Fibroblast of skin of left biceps (primary cell): Measurements from ENCODE around the gene SLC6A9.

Experiments
- DNase-seq, 2 experiments: peaks; one replicate each; pipeline ENCODE4 v3.0.0-alpha.2; 2013; ENCODE audit warnings: low read depth in 2 of 2

SLC6A9 gene

GRCh38 chr1:44029260-44029910 is 1.9 kb downstream of the SLC6A9 start:
- DNase-seq = no peak

- no peak for DNase-seq
Measured at GRCh38 chr1:44027320-44027719, 3.9 kb downstream of the SLC6A9 start.

DNA sequence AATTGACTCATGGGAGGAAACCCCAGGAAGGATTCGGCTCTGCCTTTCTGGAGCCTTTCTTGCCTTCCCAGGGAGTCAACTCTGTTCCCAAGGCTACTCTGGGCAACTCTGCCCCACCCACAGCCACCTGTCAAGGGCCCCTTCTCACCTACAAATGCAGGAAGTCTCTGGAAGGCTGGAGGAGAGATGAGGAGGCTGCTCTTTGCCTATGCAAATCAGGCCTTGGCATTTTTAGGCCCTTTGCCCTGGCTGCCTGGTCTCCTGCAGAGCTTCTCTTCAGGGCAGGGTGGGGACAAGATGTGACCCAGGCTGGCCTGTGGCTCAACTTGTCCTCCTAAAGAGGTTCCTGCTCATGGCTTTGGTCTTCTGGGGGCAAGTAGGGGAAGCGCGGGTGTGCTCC is 5.4 kb downstream of the SLC6A9 start:
- no peak for DNase-seq

DNA sequence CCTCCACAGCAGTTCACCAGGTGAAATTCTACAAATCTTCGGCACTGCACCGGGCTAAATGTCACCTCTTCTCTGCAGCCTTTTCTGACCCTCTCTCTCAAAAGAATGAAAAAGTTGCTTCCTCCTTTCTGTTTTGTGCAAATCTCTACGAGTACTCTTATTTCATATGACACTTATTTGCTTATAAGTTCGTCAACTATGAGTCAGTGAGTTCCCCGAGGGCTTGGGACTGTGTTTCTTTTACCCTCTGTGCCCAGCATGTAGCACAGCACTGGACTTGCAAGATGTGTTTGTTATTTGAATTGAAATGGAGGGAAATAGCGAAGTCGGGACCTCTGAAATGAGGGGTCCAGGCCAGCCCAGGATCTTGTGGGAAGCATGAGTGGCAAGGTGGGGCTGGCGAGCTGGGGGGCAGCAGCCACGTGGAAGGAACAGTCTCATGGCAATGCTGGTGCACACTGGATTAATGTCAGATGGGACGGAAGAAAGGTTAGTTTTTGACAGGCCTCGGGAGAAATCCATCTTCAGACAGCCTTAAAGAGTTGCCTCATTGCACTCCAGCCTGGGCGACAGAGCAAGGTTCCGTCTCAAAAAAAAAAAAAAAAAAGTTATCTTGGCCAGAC is 6.2 kb downstream of the SLC6A9 start:
- no peak for DNase-seq

- DNase-seq = no peak
Measured at GRCh38 chr1:44024031-44024902, 7.0 kb downstream of the SLC6A9 start.

GRCh38 chr1:44021581-44022321 is 9.5 kb downstream of the SLC6A9 start:
- no peak for DNase-seq

GRCh38 chr1:44021156-44021555 is 10.1 kb downstream of the SLC6A9 start:
- DNase-seq = no peak

DNA sequence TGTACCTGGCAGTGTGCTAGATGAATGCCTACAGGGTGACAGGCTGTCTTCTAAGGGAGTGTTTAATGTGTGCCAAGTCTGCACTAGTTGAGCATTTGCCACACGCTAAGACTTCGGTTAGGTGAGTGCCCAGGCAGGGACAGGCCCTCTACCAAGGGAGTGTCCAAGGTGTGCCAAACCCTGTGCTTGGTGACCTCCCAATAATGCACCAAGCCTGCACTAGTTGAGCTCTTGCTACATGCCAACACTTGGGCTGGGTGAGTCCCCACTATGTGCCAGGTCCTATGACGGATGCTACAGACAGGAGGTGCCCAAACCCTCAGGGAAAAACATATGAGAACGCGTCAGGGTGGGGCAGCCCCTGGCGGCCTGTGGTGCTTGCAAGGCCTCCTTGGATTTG is 10.8 kb downstream of the SLC6A9 start:
- DNase-seq = no peak

DNA sequence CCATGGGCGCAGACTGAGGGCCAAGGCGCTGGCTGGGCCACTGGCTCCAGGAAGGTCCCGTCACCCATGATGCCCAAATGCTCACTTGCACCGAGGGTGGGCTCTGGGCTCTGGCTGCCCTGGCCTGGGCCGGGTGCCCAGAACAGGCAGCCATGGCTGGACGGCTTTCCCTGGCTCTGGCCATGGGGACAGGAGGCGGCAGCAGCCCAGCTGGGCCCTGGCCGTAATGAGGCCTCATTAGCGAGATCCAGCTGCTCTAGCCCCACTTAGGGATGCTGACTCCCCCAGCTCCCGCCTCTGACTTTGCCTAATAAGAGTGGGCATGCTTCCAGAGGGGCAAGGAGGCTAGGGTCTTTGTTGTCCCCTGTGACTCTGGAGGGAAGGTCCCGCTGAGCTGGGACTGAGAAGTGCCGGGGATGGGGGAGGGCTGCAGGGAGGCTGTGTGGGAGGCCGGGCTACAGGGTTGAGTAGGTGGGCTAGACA is 11.8 kb downstream of the SLC6A9 start:
- DNase-seq = no peak

DNA sequence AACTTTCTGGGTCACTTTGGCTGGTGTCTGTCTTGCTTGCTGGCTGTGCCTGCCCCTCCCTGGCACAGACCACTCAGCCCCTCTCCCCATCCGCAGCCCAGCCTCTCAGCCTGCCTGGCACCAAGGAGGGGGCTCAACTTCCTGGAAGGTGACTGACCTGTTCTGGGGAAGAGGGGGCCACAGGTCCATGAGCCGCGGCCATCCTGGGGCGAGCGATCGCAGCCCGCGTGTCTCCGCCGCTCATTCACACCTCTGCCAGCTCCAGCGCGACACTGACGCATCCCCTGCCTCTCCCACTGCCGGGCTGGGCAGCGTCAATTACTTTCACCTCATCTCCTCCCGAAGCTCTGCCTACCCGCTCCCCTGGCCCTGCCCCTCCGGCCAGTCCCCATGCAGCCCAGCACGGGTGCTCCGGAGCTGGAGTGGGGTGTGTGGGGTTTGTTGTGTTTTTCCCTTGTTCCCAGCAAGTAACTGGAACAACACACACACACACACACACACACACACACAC is 14.3 kb downstream of the SLC6A9 start:
- no peak for DNase-seq

DNA sequence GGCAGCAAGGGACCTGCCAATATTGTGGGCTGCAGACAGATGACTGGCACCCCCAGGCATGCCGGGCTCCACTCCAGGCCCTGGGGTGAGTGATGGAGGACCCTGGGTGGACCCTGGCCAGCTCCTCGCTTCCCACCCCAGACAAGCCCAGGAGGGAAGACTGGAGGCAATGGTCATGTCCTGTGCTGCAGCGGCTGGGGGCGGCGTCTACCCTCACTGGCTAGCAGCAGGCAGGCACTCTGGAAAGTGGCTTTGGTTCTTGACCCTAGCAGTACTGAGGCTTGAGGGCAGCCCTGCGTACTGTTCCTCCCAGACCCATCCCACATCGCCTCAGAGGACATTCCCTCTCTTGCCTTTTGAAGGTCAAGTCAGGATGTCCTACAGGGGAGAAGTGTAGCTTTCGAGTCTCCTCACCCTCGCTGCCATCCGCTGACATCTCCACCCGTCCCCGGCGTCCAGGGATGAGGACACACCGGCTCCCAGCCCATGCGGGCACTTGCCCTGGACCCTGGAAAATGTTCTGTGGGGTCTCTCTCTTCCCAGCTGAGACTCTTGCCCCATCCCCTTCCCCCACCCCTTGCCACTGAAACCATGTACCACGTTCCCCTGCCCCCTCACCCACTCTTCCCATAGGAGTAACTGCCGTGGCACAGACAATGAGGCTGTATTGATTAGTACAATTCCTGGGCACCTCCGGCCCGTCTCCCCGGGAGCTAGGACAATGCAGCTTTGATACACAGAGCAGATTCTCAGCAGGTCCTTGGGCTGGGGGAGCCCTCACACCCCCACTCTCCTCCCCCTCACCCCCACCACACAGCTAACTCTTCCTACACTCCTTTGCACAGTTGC is 15.0 kb downstream of the SLC6A9 start:
- DNase-seq = no peak

DNA sequence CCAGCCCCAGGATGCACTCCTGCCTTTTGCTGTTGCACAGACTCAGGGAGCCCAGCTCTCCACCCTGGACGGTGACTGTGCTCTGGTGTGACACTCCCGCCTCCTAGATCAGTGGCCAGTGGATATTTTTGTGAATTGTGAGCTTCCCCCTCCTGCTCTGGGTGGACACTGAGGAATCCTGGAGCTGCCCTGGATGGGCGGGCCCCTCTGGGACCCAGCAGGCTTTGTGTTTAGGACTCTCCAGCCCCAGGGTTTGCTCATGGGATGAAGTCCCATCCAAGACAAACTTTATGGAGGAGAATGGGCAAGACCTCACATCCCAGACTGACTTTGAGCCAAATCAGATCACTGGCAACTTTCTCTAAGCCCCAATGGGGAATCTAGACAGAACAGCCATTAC is 16.1 kb downstream of the SLC6A9 start:
- DNase-seq = no peak

- DNase-seq = no peak
Measured at GRCh38 chr1:44014365-44015104, 16.7 kb downstream of the SLC6A9 start.

- no peak for DNase-seq
Measured at GRCh38 chr1:44013949-44014348, 17.3 kb downstream of the SLC6A9 start.

DNA sequence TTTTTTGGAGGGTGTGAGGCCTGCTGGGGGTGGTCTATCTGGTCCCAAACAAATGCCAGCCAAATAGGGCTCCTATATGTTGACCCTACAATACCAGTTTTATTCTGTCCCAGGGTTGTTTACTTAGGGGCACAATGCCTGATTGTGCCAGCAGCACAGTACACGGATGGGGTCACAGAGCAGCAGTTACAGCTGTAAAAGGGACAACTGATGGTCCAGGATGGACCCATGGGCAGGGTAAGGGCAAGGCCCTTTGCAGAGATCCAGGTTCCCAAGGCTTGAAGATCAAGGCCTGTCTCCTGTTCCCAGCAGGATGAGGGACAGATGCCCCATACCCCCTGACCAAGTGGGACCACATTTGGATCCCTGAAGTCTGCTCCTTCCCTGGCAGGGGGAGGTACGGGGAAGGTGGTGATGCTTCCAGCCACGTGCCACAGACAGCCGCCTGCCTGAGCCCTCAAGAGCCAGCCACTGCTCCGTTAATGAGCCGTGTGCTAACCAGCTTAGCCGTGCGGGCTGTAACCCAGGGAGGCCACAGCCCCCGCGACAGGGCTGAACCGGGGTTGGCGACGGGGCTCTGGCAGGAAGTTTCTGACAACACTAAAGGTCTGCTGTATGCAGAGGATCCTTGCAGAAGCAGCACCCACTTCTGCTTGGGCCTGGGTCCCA is 18.2 kb downstream of the SLC6A9 start:
- no peak for DNase-seq

- no peak for DNase-seq
Measured at GRCh38 chr1:44012404-44012803, 18.9 kb downstream of the SLC6A9 start.

- DNase-seq = no peak
Measured at GRCh38 chr1:44010935-44011471, 20.3 kb downstream of the SLC6A9 start.

DNA sequence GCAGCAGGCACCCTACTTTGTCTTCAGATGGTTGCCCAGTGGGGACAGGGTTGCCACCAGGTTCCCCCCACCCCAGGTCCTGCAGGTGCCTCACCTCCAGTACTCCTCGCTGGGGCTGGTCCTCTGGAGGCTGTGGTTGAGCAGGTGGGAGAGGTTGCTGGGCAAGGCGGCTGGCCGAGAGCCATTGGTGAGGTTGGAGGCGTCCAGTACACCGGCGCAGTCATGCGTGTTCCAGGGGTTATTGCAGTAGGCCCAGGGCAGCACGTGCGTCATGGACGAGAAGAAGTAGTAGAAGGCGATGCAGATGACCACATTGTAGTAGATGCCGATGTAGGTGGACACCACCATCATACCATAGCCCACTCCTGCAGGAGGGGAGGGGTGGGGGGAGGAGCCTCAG is 23.0 kb downstream of the SLC6A9 start:
- no peak for DNase-seq

DNA sequence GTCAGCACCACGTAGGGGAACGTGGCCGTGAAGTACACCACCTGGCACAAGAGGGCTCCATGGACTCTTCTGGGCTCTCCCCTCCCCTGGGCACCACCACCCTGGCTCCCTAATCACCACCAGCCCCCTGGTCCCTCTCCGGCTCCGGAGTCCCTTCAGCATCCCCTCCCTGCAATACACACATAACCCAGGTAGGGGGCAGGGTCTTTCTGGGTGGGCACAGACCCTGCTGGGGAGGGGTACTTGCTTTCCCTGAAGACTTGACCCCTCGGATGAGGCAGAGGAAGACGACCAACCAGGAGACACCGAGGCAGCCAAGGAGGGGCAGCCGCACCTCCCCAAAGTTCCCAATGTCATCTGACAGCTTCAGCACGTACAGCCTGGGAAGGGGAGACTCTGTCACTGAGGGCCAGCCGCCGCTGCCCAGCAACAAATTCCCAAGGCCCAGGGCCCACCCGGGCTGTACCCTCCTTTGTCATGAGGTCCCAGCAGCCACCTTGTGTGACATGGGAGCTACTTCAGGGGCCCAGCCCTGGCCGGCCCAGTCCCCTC is 28.6 kb downstream of the SLC6A9 start:
- DNase-seq = no peak
